ENCODE data around the gene AOPEP.

The AOPEP gene

DNA sequence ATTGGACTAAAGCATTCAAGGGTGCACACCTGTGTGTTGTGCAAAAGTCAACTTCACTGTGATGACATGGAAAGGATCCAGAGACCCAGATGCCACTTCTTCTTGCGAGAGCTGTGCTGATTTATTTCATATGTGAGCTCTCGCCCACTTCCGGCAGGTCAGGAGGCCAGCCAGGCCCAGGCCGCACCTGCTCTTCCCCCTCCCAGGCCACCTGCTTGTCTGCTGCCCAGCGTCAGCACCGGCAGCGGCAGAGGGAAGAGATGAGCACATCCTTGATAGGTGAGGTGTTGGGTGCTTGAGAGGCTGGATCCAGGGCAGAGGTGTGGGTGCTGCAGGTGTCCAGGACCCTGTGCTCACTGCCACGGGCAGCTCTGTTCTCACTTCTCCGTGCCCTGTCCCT is 348.1 kb downstream of the AOPEP start:
- no peak for DNase-seq

DNA sequence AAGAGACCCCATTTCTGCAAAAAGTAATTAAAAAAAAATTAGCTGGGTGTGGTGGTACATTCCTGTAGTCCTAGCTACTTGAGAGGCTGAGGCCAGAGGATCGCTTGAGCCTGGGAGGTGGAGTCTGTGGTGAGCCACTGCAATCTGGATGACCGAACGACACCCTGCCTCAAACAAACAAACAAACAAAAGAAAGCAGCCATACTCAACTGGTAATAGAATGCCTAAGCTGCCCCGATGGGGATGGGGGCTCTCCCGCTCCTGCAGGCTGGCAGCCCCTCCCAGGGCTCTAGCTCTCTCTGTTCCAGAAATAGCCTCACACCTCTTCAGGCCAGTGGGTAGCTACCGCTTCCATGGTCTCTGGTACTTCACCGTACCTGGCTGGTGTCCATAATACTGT is 349.2 kb downstream of the AOPEP start:
- DNase-seq, result no peak

DNA sequence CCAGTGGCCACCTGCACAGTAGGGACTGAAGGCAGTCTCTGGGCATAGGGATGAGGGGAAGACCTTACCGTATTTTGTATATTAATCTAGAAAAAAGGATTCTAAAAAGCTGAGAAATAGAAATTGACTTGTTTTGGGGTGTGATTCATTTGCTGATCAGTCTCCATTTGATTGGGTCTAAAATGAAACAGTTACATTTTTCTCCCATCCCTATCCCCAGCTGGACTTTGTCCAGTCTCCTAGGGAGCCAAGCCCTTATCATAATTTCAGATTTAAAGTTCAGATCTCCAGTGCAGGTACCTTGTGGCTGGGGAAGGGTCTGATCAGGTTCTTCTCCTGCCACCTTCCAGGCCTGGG is 350.2 kb downstream of the AOPEP start:
- DNase-seq, result no peak

DNA sequence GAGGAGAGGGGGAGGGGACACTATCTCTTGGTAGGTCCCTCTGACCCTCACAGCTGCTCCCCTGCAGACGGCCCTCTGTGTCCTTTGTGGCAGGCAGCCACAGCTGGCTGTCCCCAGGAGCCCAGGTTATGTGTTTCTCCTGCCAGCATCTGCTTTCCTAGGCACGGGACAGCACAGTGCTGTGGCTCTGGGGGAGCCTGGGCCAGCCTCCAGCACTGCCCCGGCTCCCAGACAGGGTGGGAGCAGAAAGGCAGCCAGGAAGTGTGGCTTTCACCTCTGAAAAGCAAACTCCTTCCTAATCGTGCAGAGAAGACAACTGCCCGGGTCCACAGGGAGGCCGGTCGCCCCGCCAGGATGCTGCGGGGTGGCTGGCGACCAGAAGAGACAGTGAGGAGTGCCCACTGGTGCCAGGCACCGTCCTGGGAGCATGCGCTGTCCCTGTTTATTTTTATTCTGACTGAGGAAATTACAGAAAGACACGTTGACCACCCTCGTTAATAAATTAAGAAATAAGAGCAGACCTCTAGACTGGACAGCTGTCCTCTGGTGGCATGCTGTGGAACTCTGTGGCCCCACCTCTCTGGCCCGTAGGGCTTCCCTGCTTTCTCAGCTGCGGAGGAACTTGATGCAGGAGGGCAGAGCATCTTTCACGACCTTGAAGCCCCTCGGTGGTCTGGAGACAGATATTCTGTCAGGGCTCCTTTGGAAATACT is 350.7 kb downstream of the AOPEP start:
- no peak for DNase-seq

DNA sequence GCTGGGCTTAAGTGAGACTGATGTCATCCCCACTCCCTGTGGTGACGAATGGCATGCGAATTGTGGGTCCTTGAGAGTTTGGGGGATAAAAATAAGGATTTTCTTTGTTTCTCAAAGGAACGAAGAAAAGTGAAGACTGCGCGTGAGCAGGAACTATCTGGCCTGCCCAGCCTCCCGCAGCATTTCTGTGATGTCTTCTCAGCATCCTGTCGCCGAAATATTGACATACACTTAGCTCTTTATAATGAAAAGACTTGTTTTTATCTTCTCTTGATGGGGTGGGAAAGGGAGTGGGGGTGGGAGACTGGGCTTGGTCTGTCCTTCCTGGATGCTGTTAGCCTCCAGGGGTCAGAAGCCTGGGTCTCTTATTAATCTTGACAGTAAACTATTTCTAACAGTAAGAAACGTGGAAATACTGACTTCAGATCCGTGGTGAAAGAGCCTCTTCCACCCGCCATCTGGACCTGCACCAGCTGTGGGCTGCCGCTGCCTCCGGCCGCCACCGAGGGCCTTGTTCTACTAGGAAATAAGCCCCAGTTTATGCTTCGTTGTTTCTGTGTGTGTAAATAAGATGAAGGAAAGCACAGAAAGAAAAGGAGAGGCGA is 351.4 kb downstream of the AOPEP start:
- DNase-seq, result no peak

DNA sequence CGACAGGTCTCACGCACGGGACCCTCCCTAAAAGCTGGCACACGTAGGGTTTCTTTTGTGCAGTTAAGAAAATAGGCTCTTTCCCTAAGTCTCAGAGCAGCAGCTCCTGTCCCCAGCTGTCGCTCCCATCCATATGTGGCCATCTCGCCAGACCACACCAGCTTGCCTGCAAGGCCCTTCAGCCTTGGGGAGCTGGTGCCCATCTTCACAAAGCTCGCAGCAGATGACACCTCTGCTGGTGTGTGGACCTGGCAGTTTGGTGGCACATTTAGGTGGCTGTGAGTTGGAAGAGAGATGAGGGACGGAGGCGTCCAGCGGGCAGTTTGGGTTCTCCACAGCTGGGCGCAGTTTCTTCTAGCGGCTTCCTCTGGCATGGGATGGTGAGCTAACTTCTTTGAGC is 352.0 kb downstream of the AOPEP start:
- no peak for DNase-seq

DNA sequence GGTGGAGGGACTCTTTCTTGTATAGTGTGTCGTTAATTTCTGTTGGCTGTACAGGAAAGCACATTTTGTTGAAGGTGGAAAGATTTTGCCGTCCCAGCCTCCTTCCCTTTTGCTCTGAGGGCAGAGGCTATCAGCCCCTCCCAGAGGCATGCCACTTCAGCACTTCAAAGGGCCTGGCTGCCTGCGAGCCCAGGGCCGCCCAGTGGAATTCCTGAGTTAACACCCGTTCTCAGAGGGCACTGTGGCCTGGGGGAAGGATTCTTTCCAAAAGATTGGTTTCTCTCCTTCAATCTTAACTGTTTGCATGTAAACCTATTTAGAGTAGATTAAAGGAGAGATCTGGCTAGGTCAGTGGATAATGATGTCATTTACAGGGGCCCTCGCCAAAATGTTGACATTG is 352.4 kb downstream of the AOPEP start:
- DNase-seq, result no peak

DNA sequence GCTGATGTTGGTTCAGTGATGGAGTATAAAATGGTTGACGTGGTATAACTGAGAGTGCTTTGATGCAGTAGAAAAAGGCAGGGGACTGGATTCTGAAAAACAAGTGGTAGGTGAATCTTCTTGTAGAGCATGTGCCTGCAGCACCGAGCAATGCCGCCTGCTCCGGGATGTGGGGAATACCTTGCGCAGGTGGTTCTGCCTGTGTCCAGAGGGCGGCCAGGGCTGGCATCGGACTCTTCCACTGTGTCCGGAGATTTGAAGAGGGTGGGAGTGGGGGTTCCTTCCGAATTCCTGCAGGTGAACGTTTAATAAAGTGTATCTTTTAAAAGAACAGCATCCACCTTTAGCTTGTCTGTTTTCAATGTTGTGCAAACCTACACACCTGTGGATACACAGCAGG is 353.0 kb downstream of the AOPEP start:
- DNase-seq, result no peak

DNA sequence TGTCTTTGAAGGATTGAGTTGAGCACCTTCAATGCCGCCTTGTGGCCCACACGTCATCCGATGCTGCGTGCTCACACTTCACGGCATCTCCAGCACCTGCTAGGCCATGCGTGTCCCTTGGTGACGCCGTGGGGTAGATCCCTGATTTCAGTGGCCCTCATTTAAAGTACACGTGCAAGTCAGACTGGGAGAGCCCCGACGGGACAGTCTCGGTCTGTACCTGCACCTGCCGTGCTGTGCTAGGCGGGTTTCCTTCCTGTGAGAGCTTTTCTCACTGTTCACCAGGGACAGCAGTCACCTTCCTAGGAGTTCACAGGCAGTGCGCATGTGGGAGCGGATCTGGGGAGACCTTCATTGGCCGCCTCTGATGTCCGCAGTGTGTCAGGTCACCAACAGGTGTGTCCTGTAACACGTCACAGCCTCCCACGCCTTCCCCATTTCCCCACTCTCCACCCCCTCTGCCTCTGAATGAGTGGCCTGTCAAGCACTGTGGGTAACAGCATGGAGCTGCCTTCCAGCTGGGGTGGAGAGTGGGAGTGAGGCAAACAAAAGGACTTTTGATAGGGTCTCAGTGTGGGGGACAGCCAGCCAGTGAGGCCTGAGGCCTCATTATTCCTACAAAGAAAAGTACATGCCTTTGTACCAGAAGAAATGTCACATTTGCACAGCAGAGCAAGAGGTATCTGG is 354.6 kb downstream of the AOPEP start:
- no peak for DNase-seq

DNA sequence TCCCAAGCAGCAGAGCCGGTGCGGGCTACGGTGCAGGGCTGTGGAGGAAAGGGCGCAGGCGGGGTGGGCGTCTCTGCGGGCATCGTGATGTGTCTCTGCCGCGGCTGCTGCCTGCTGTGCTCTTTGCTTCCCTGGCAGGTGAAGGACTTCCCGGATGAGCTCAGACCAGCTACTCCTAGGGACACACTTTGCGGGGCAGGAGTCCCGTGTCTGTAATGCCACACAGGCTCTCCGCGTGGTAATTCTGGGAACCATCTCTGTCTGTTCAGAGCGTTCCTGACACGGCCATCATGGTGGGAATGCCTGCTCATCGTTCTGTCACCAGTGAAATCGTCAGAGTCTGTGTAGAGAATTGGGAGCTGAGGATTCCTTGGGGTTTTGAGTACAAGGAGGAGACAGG is 355.5 kb downstream of the AOPEP start:
- DNase-seq, result no peak

DNA sequence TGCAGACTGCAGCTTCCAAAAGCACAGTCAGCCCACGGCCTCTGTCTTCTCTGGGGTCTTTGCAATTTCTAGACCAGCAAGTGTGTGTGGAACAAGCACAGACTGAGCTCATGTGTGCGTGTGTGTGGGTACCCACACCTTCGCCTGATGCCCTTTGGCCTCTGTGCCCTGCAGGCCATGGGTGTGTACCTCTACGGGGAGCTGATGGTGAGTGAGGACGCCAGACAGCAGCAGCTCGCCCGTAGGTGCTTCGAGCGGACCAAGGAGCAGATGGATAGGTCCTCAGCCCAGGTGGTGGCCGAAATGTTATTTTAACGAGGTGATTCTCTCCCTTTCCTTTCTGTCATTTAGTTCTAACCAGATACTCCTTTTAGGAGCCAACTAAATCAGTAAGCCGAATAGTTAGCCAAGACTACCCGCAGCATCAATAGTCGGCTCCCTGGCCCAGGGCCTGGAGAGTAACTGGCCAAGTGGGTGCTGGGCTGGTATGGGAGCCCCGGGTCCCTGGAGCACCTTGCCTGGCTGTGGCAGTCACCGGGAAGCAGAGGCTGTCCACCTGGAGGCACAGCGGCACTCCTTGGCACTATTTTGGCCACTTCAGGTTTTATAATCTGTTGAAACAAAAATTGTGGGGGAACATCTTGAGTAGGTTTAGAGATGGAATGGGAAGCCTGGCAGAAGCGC is 356.0 kb downstream of the AOPEP start:
- DNase-seq, result no peak

DNA sequence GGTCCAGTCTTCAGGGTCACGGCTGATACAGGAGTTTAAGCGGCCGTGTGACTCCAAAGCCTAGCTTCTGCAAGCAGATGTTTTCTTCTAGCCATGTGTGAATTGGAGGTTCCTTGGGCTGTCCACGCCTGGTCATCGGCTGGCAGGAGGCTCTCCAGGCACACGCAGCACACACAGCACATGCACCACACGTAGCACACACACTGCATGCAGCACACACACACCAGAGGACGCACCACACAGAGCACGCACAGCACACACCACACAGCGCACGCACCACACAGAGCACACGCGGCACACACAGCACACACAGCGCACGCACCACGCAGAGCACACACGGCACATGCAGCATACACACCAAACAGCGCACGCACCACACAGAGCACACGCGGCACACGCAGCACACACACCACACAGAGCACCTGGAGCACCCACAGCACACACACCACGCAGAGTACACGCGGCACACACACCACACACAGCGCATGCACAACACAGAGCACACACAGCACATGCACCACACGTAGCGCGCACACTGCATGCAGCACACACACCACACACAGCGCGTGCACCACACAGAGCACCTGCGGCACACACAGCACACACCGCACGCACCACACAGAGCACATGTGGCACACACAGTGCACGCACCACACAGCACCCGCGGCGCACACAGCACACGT is 356.7 kb downstream of the AOPEP start:
- DNase-seq, result no peak

DNA sequence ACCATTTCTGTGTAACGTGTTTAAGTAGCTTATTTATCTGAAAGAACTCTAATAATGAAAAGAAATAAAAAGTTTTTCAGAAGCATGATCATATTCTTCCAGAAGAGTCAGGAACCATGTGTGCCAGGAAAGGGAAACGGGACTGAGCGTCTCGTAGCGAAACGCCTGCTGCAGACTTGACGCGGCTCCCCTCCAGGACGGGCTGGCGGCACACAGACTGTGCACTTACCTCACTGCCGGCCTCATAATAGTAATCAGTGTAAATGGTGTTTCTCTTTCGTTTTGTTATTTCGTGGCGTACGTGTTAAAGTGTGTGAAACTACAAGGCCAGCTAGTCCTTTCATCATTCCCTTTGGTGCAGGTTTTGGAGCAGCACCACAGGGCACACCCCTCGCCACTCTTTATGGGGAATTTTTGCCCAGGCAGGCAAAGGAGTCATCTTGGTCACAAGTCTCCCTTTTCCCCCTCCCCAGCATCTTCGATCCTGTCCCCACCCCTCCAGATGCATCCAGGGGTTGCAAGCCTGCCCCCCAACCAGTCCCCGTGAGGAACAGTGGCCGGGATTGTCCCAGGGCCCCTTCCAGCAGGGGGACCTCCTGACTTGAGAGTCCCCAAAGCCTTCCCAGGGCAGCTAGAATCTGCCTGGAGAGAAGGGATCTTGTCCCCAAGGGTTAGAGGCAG is 357.9 kb downstream of the AOPEP start:
- no peak for DNase-seq

DNA sequence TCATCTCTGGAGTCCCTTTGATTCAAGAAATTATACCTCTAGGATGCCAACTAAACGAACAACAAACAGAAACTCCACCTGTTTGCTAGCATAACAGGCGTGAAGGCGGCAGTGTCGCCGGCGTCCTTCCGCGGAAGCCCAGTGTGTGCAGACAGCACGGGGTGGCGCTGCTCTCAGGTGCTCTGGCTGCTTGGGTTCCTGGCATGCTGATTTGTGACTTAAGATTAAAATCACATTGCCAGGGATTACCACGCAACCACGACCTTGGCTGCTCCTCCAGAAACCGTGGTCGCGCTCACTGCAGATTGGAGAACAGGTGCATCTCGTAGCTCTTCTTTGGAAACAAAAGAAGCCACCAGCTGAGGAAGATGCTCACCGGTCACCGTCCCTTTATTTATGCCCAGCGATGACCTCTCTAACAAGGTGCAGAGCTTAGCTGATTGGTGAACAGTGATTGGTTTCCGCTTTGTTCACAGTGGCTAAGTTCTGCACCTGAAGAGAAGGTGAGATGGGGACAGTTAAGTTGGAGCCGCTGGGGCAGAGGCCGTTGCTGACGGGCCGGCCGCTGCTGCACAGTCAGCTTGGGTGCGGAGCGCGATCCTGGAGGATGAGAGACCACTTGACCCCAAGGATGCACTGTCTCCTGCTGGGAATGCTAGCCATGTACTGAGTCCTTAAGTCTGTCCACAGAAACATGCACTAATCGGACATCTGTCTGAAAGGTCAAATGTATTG is 358.7 kb downstream of the AOPEP start:
- DNase-seq, result no peak

DNA sequence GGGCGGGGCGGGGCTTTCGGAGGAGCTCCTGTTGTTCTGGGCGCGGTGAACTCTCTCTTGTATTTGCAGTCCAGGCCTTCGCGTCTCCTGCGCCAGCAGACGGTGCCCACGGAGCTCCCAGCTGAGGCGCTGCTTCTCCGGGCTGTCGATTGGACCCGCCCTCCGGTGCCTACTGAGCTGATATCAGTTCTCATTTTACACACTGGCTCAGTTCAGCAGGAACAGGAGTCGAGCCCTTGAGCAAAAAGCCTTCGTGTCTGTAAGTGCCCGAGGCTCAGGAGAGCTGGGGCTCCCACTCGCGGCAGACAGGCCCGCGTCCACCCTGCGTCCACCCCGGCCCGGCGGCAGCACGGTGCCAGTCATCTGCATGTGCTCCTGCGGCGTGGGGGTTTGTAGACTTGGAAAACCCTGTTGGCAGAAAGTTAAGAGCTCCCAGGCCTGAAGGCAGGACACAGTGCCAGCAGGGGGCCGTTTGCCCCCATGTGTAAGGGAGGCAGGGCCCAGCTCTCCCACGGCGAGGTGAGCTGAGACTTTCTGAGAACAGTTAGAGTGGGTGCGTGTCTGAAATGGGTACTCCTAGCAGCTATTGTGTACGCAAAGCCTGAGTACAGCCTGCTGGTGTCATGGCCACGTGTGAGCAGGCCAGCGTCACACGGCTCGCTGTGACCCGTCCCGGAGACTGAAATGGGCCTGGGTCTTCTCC is 359.5 kb downstream of the AOPEP start:
- no peak for DNase-seq

DNA sequence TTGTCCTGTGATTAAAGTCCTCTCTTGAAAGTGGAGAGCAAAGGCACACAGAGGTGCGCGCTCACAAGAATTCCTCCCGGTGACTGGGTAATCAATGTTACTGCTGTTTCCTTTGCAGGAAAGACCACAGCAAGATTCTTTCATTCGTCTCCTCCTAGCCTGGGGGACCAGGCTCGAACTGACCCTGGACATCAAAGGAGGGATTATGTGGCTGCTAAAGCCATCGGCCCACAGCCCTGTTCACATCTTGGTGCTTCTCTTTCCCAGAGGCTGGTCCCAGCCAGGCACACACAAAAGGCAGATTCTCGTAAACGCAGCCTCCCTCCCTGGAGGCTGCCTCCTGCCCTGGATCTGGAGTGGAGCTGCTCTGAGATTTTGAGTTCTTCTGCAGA is 360.1 kb downstream of the AOPEP start:
- no peak for DNase-seq

DNA sequence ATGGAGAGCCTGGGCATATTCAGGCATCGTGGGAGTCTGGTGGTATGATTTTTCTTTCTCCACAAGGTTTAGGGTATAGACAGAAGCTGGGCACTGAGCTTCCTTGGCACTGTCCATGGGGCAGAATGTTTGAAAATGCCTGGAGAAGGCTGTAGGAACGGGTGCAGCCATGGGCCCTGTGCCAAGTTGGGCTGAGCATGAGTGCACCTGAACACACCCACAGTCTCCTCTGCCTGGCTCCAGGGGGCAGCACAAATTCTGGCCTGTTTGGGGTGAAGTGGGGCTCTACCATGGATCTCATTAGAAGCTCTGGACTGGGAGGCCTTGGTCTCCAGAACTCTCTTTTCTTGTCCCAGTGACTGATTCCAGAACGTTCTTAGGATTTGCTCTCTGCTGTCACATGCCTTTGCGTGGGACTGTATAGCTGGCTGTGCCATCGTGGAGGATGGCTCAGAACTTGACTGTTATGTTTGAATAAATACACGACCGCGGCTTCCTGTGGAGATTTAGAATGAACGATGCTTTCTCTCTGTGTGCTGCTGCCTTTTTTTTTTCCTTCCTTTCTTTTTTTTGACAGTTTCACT is 361.3 kb downstream of the AOPEP start:
- no peak for DNase-seq

DNA sequence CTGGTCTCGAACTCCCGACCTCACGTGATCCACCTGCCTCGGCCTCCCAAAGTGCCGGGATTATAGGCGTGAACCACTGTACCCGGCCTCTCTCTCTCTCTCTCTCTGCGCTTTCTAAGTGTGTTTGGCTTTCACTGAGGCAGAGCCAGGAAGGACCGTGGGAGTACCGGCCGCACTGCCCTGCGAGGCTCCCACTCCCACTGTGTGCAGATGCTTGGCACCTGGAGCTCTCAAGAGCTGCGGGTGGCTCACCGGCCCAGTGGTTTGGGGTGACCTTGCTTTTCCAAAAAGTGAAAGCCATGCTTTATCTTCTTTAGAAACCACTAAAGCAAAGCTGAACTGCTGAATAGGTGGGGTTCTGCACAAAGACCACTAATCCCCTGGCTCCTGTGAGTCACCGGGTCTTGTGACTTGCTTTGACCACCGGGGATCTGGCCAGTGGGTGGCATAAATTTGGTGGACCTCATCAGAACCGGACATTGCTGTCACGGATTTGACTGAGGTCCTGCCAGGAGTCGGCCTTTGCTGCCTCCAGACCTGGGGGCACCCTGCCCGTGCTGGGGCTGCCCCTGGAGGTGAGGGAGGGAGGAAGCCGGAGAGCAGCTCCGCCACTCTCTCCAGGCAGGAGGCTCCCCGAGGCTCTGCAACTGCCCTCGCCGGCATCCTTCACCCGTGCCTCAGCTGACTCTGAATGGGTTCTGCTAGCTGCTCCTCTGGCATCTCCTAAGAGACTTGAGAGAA is 362.1 kb downstream of the AOPEP start:
- no peak for DNase-seq

DNA sequence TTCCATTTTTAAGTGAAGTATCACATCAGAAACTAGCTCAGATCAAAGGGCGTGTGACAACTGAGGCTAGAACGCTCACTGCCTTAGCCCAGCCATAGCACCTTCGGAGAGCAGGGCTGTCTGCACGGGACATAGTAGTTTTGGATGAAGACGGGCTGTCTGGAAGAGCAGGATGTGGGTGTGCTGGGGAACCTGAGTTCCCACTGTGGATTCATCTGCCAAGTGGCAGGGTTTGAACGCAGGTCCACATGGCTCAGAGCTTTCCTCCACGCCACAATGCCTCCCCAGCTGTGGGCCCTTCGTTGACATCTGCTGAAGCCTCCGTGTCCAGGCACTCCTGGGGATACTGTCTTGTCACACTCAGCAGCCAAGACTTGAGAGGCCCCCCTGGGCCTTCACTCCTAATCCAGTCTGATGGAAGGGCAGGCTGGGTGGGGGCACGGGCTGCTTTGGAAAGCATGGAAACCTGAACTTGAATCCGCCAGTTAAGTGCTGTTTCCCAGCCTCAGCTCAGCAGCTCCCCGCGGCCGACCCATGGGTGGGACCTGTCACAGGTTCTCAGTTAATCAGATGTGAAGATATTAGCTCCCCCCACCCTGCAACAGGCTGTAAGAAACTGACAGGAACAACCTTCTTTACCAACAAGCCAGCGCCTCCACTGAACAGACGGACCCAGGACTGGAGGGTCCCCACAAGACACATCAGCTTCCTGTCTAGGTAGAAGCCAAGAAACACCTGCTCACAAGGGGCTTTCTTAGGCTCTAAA is 362.9 kb downstream of the AOPEP start:
- DNase-seq, result no peak
